Measurements from ENCODE around the gene CDC42.
"Not testable (repeated sequence)": the region's sequence is repeated elsewhere in the genome, so short reads cannot be mapped to it uniquely, and the experiment has no call there.

The CDC42 gene

GRCh38 chr1:22076346-22076745, 23.8 kb downstream of the CDC42 start:
- no peak for DNase-seq

- peak; percentile 13 for DNase-seq
Observed at GRCh38 chr1:22077728-22078127, 25.2 kb downstream of the CDC42 start.

DNA sequence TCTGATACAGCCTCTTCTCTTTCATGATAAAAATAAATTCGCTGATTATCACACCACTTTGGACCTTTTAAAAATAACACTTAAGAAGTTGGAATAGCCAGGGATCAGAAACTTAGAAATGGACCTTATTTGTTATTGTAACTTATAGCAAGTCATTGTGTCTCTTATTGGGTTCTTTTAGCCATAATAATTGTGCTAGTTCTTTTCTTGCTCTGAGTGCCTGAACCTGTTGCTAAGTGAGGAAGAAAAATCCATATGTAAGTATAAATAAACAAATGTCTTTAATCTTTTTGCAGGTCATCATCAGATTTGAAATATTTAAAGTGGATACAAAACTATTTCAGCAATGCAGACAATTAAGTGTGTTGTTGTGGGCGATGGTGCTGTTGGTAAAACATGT, 25.6 kb downstream of the CDC42 start:
- DNase-seq: no peak

- DNase-seq: no peak
Observed at GRCh38 chr1:22080191-22080590, 27.7 kb downstream of the CDC42 start.

DNA sequence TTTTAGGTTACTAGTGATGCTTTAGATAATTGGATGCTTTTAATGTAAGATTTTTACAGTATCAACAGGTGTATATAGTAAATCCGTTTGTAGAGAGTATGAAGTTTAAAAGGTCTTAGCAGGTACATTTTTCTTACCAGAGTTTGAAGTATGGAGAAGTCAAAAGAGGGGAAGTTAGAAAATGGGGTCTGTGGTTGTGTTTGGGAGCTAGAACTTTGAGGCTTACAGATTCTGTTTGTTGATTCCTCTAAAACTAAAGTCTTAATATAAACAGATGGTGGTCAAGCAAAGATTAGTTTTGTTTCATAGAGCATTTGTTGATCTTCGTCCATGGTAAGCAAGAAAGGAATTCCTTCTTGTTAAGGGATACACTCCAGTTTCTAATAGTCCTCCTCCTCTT, 35.8 kb downstream of the CDC42 start:
- DNase-seq: no peak

GRCh38 chr1:22089134-22089571, 36.6 kb downstream of the CDC42 start:
- no peak for DNase-seq

DNA sequence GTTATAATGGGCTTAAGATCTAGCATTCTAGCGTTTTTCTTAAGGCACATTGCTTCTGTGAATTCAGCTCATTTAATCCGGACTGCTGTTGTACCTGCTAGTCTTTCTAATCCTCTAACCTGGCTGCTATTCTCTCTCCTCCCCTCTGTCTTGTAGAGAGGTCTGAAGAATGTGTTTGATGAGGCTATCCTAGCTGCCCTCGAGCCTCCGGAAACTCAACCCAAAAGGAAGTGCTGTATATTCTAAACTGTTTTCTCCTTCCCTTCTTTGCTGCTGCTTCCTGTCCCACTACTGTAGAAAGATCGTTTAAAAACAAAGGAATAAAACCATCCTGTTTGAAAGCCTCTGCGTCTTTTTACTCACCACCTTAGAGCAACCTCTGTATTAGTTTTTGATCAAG, 37.3 kb downstream of the CDC42 start:
- DNase-seq: no peak

DNA sequence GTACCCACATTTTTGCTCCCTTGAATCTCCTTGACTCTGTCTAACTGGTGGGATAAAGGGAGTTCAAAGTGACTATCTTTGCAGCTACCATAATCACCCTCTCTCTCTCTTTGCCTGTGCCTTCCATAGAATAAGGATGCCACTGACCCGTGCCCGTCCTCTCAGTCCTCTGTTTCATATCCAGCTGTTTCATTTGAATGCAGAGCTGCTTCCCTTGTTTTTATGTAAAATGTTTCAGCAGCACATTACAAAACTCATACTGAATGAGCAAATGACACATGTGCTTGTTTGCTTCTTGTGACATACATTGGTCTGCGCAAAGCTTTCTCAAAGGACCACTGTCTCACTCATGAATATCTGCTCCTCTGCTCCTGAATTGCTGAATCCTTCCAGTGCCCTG, 38.4 kb downstream of the CDC42 start:
- no peak for DNase-seq

DNA sequence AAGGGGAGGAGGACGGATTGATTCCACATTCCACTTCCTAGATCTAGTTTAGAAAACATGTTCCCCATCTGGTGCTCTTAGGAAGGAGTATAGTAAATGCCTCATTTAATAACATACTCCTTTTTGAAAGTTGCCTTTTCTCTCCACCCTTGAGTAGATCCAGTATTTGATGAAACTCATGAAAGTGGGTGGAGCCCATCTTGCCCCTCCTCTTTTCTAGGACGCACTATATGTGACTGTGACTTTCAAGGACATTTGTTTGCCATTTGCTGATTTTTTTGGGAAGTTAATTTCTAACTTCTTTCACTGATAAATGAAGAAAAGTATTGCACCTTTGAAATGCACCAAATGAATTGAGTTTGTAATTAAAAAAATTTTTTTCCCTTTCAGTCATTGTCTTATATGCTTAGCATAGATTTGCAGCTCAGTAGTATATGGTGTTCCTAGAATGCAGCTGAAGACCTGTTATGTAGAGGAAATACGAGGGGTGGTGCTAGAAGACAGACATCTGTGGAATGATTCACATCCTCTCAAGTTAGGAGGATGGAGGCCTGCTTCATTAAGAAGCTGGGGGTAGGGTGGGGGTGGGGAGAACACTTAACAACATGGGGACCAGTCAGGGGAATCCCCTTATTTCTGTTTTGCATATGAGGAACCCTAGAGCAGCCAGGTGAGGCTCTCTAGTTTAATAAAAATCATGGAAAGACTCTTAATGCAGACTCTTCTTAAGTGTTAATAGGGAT, 39.7 kb downstream of the CDC42 start:
- not testable (repeated sequence) for DNase-seq

- no peak for DNase-seq
Observed at GRCh38 chr1:22093513-22093912, 41.0 kb downstream of the CDC42 start.

DNA sequence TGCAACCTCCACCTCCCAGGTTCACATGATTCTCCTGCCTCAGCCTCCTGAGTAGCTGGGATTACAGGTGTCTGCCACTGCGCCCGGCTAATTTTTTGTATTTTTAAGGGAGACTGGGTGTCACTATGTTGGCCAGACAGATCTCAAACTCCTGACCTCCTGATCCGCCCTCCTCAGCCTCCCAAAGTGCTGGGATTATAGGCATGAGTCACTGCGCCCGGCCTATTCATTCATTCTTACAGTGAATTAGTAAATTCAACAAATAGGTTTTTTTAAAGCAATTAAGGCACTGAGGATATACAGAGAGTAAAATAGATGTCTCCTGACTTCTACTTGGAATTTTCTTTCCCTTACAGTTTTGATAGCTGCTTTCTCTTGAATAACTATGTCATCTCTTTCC, 43.5 kb downstream of the CDC42 start:
- no peak for DNase-seq

DNA sequence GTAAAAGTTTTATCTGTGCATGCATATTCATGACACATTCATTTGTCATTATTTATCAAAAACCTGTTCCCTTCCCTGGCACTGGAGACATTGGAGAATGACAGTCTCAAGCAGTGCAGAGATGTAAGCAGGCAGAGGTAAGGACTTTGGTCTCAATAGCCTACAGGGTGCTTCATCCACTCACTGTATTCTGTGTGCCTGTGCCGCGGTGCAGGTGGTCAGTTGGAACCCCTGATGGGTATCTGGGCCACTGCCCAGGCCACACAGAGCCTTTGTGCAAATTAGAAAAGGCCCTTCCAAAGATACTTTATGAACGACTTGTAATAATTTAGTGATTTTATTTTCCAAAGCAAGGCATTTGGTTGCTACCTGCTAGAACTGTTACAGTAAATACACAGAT, 44.0 kb downstream of the CDC42 start:
- no peak for DNase-seq

- DNase-seq: no peak
Observed at GRCh38 chr1:22098752-22099151, 46.2 kb downstream of the CDC42 start.

DNA sequence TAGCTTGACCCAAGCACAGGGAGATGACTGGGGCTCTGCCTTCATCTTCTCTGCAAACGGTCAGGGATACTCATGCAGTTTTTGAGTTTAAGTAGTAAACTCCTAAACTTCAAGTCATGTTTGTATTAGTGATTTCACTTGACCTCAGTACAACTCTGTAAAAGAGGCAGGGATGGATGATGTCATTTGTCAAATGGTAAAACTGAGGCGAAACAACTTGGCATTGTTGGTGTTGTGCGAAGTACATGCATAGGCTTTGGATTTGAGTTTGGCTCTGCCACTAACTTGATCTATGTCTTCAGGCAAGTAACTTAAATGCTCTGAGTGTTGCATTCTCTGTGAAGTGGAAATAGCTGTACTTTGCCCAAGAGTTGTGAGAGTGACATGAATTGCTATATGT, 47.7 kb downstream of the CDC42 start:
- no peak for DNase-seq

GRCh38 chr1:22101199-22101598, 48.7 kb downstream of the CDC42 start:
- no peak for DNase-seq

GRCh38 chr1:22101995-22102394, 49.5 kb downstream of the CDC42 start:
- no peak for DNase-seq

DNA sequence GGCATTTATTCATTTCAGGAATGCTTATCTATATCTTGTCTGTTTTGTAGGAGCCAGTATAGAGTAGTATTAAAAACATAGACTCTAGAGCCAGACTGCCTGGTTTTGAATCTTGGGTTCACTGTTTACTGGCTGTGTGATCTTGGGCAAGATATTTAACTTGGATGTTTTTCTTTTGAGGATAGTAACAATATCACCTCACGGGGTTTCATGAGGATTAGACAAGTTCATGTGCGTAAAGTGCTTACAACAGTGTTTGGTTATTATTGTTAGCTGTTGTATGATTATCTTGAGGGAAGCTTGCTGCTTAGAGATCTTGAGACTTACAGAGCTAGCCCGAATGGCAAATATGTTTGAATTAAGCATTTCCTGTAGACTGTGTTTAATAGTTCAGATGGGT, 50.2 kb downstream of the CDC42 start:
- DNase-seq: no peak

GRCh38 chr1:22104094-22104493, 51.6 kb downstream of the CDC42 start:
- DNase-seq: no peak

DNA sequence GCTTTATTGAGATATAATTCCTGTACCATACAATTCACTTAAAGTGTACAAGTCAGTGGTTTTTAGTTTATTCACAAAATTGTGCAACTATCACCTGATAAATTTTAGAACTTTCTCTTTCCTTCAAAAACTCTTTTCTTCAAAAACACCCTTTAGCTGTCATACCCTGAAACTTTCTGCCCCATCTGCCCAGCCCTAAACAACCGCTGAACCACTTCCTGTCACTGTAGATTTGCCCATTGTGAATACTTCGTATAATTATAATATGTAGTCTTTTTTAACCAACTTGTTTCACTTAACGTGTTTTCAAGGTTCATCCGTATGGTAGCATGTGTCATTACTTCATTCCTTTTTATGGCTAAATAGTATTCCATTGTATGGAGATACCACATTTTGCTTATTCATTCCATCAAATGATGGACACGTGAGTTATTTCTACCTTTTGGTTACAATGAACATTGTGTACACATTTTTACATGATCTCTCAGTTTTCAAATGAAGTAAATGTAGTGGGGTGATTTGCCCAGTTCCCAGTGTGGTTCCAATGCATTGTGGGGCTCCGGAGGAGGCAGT, 52.4 kb downstream of the CDC42 start:
- DNase-seq: no peak

DNA sequence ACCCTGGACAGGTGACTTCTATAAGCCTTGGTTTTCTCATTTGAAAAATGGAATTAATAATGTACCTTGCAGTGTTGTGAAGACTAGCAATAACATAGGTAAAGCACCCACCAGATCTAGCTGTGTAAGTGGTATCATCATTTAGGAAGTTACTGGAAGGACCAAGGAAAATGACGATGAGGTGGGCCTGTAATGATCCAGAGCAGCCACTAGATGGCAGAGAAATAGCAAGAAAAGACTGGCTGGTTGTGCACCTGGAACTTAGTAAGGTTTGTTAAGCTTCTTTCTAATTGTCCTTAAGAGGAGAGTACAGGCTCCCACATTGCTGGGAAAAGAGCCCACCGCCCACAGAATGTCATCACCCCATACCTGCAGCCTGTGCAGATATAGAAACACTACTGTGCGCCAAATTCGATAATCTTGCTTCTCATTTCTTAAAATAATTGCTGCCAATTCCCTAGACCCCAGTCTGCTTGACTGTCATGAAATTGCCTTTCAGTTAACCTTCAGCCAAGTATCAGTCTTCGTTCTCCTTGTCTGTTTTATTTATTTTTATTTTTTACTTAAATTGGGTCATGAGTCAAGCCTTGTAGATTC, 53.2 kb downstream of the CDC42 start:
- DNase-seq: peak; percentile 49

DNA sequence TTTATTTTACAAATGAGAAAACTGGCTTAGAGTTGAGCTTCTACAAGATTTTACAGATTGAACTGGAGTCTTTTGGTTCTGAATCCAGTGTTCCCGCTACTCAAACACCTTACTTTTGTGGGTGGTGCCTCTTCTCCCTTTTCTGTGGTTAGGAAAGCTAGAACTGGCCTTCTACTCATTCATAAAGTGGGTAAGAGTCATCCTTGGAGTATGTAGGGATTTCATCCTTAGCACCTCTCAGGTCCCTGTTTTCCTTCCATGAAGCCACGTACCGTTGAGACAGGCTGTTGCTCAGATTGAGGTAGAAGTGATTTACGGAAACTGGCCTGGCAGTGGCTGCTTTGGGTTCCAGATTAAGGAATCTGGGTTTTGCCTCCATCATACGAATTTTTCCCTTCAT, 54.6 kb downstream of the CDC42 start:
- DNase-seq: no peak

DNA sequence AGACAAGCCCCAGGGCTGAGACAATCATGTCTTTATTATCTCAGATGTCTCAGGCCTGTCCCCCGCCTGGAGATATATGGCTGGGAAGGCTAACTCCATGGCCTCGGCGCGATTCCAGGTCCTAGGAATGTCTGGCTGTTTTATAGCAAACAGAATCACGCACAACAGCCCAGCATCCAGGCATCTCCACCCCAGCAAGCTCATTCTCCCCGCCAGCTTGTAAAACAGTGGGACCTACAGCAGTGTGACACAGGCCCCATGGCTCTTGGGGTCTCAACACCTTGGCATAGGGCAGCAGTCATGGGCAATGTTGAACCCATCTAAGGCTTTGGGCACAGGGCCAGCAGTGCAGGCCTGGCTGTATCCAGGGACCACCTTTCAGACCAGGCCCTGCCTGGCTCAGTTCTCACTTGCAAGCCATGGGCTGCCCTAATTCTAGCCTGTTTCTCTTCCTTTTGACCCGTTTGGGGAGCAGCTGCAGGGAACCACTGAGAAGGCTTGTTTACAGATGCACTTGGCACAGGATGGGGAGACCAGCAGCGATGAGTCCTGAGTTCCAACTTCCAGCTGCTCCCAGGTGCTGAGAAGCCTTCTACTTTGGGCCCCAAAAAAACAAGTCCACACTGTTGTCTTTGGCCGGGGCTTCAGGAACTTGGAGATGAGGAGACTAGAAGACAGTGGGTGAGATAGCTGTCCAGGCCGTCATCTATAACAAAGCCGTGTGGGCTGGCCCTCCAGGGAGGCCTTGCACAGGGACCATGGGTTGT, 56.0 kb downstream of the CDC42 start:
- DNase-seq: no peak

GRCh38 chr1:22110016-22110415, 57.5 kb downstream of the CDC42 start:
- DNase-seq: no peak

DNA sequence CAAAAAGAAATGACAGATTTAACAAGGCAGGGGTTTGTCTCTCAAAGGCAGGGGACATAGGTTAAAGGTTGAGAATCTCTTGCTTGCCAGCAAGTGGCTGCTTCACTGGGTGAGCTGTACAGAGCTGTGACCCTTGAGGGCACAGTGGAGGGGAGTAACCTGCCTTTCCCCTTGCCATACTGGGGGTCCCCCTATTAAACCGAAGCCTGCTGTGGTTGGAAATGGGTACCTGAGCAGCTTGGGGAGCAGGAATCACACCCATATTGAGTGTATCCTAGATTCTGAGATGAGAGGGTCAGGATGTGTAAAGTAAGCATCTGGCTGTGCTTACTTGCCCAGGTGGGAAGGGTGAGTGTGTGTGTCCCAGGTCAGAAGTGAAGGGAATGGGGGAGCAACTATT, 58.6 kb downstream of the CDC42 start:
- no peak for DNase-seq
